RWPE1 (cell line): ENCODE results near the gene GPC6.
"Not testable (repeated sequence)": the region's sequence is repeated elsewhere in the genome, so short reads cannot be mapped to it uniquely, and the experiment has no call there.

Experiments
- CTCF ChIA-PET: fragments of 350-600 bp; sonication (Branson Sonifier 250); formaldehyde crosslinking; extraction: SDS; loops from one replicate; lab custom pipeline; 2021; lab: Yijun Ruan, JAX
- POLR2A ChIA-PET: fragments of 400-600 bp; formaldehyde crosslinking; extraction: SDS; loops from one replicate; lab custom pipeline; 2020; ENCODE audit warnings: antibody characterized with exemption; ENCODE audit not compliant: low non-redundant PET; lab: Yijun Ruan, JAX
- DNase-seq: peaks from one replicate; pipeline ENCODE4 v3.0.0; 2012; ENCODE audit warnings: low spot score
- H3K27ac ChIP-seq: fragments of 450-650 bp; 2 replicates; pipeline ENCODE4 v1.5.1; 2017
- TF ChIP-seq, protein P1 (sequence below): fragments of 450-650 bp; conservative IDR thresholded peaks from 2 replicates; pipeline ENCODE4 v1.5.1; 2017; ENCODE audit warnings: low read depth, mild to moderate bottlenecking

GPC6 gene

DNA sequence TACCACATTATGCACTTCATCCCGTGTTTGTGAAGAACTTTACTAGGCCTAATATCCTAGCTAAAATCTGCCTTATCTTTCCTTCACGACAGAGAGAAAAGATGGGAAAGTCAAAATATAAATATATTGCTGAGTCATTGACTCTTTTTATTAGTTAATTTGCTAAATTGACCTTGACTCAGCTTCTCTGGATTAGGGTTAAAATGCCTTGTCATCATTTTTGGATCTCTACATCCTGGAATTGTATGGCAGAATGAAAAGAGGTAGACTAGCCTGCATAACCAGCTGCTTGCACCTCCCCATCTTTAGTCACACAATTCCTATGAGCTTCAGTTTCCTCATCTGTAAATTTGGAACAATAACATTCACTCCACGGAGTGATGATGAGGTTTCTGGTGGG lies 972.5 kb downstream of the GPC6 start:
- CTCF ChIA-PET = no interaction called here

DNA sequence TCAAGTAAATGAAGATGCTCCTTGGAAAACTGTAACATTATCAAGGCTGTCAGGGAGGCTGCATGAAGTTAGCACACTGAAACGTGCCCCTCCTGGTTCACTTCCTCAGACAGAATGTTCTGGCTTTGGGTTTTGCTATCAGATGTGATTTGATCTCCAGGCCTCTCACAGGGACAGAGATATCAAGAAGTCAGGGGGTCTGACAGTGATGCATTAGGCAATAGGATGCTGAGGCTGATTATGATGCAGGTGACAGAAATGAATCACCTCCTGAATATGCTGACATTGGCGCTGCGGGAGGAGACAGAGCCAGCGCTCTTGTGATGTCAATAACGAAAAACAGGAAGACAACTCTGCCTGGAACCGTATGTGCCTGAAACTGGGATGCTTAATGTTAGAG lies 974.4 kb downstream of the GPC6 start:
- CTCF ChIA-PET = interaction anchor here (0.6 kb wide), 1 partner anchor 21 kb away, joined by 3 read pairs; no protein-coding TSS in a partner anchor
- no peak for DNase-seq
- TF ChIP-seq, protein P1, sequence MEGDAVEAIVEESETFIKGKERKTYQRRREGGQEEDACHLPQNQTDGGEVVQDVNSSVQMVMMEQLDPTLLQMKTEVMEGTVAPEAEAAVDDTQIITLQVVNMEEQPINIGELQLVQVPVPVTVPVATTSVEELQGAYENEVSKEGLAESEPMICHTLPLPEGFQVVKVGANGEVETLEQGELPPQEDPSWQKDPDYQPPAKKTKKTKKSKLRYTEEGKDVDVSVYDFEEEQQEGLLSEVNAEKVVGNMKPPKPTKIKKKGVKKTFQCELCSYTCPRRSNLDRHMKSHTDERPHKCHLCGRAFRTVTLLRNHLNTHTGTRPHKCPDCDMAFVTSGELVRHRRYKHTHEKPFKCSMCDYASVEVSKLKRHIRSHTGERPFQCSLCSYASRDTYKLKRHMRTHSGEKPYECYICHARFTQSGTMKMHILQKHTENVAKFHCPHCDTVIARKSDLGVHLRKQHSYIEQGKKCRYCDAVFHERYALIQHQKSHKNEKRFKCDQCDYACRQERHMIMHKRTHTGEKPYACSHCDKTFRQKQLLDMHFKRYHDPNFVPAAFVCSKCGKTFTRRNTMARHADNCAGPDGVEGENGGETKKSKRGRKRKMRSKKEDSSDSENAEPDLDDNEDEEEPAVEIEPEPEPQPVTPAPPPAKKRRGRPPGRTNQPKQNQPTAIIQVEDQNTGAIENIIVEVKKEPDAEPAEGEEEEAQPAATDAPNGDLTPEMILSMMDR = no peak
- POLR2A ChIA-PET = no interaction called here
- H3K27ac ChIP-seq = no peak overlapping the region

More for the DNA sequence above, 972.5 kb downstream of the GPC6 start:
- no peak overlapping the region for H3K27ac ChIP-seq
- POLR2A ChIA-PET = no interaction called here
- TF ChIP-seq, protein P1 = no peak
- DNase-seq = no peak

DNA sequence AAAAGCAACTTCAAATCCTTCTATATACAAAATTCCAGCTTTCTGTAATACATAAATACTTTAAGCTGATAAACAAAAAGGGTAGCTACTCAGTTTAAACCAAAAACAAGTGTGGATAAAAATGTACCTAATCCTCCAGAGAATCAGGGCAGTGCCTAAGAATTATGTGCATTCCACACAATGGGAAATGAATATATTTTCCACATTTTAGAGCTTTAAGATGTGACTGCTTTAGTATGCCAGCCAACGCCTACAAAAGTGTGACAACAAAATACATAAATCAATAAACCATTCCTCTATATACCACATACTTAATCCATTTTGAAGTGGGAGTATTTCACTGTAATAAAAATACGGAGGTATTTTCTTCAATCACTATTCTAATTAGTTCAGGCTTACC lies 977.6 kb downstream of the GPC6 start:
- CTCF ChIA-PET = no interaction called here
- TF ChIP-seq, protein P1 = no peak
- no peak for DNase-seq
- POLR2A ChIA-PET = no interaction called here
- no peak overlapping the region for H3K27ac ChIP-seq

DNA sequence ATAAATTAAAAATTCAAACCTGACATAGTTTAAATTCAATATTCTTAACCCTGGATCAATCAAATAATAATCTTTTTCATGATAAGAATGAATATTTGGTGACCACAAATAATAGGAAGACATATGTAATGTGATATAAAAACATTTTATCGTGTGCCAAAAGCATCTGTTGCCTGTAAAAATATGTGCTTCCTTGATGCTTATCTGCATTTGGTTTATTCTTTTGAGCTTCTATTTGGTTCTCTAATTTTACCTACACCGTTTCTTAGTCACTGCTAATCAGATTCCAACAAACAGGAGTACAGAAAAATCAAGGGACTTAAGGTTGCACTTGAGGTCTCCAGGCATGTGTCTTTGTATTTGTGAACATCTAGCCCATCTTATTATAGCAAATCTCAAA lies 978.3 kb downstream of the GPC6 start:
- TF ChIP-seq, protein P1 = no peak
- no peak overlapping the region for H3K27ac ChIP-seq
- no peak for DNase-seq
- POLR2A ChIA-PET = no interaction called here
- CTCF ChIA-PET = no interaction called here

DNA sequence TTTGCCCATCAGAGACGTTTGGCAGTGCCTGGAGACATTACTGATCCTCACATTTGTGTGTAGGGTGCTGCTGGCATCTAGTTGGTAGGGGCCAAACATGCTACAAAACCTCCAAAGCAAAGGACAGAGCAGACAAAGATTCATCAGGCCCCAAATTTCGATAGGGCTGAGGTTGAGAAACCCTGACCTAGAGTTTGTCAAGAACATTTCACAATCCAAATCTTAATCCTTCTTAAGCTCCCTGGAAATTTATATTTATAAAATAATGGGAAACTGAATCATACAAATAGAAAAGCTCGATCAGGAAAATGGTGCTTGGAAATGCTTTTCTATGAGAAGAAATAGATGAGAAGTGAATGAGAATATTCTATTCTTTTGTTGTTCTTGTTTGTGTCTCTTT lies 979.3 kb downstream of the GPC6 start:
- no peak for DNase-seq
- TF ChIP-seq, protein P1 = no peak
- POLR2A ChIA-PET = no interaction called here
- H3K27ac ChIP-seq = no peak overlapping the region
- CTCF ChIA-PET = no interaction called here

DNA sequence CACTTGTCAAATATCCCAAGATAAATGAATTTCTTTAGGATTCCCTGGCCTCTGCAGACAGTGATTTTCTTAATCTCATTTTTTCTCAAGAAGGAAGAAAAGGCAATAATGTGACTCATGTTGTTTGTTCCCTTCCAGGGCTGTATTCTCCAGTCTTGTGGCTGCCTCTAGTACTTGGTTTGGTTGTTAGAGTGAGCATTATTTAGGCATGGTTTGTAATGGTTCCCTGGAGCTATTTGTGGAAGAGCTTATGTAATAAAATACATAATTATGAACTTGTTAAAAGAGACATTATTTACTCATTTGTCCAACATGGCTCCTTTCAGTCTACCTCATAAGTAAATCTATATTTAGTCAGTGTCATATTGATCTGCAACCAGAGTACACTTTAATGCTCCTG lies 982.5 kb downstream of the GPC6 start:
- POLR2A ChIA-PET = no interaction called here
- no peak for DNase-seq
- CTCF ChIA-PET = interaction anchor here (0.6 to 1.1 kb wide), 2 partner anchors 13 to 531 kb away, joined by 3 to 5 read pairs; no protein-coding TSS in a partner anchor
- H3K27ac ChIP-seq = no peak overlapping the region
- TF ChIP-seq, protein P1 = no peak

DNA sequence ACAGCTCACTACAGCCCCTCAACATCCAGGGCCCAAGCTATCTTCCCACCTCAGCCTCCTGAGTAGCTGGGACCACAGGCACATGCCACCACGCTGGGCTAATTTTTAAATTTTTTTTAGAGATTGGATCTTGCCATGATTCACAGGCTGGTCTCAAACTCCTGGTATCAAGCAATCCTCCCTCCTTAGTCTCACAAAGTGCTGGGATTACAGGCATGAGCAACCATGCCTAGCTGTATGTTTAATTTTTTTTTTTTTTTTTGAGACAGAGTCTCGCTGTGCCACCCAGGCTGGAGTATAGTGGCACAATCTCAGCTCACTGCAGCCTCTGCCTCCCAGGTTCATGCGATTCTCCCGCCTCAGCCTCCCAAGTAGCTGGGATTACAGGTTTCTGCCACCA lies 983.3 kb downstream of the GPC6 start:
- H3K27ac ChIP-seq, DNase-seq, POLR2A ChIA-PET: not testable (repeated sequence)
- CTCF ChIA-PET = interaction anchor here (1.1 kb wide), 1 partner anchor 14 kb away, joined by 5 read pairs; no protein-coding TSS in a partner anchor
